GM23338 (cell line): Measurements from ENCODE around the gene NPM3.

Source experiments
- CREB1 ChIP-seq: fragments of 250-450 bp; sonication (Bioruptor Pico); IDR thresholded peaks from 2 replicates; pipeline ENCODE4 v1.5.0; 2020; ENCODE audit warnings: low read depth, mild to moderate bottlenecking, moderate library complexity
- EZH2 ChIP-seq: fragments of 200-600 bp; sonication (generic); IDR thresholded peaks from one replicate; pipeline ENCODE4 v1.8.0; 2017; ENCODE audit warnings: antibody characterized with exemption, mild to moderate bottlenecking, low read depth; ENCODE audit not compliant: unreplicated experiment
- JUNB ChIP-seq: IDR thresholded peaks from one replicate; pipeline ENCODE4 v1.6.1; 2016; ENCODE audit warnings: antibody characterized with exemption; ENCODE audit not compliant: unreplicated experiment
- POLR2AphosphoS5 ChIP-seq: IDR thresholded peaks from 2 replicates; pipeline ENCODE4 v1.6.1; 2016; ENCODE audit warnings: antibody characterized with exemption, low read depth
- TF ChIP-seq, protein P1 (sequence below), 2 experiments: fragments of 200-600 bp in 1 of 2; sonication (generic) in 1 of 2; conservative IDR thresholded peaks; 2 replicates each; pipeline versions ENCODE4 v1.5.1 to v1.6.1; 2016 to 2017; ENCODE audit warnings: antibody characterized with exemption in 2 of 2, low read depth in 2 of 2, mild to moderate bottlenecking in 2 of 2, moderate library complexity in 1 of 2
- TF ChIP-seq, protein P2 (sequence below): IDR thresholded peaks from 2 replicates; pipeline ENCODE4 v1.6.1; 2016; ENCODE audit warnings: antibody characterized with exemption
- TF ChIP-seq, protein P3 (sequence below): IDR thresholded peaks from one replicate; pipeline ENCODE4 v1.6.1; 2018; ENCODE audit warnings: antibody characterized with exemption; ENCODE audit not compliant: unreplicated experiment

DNA sequence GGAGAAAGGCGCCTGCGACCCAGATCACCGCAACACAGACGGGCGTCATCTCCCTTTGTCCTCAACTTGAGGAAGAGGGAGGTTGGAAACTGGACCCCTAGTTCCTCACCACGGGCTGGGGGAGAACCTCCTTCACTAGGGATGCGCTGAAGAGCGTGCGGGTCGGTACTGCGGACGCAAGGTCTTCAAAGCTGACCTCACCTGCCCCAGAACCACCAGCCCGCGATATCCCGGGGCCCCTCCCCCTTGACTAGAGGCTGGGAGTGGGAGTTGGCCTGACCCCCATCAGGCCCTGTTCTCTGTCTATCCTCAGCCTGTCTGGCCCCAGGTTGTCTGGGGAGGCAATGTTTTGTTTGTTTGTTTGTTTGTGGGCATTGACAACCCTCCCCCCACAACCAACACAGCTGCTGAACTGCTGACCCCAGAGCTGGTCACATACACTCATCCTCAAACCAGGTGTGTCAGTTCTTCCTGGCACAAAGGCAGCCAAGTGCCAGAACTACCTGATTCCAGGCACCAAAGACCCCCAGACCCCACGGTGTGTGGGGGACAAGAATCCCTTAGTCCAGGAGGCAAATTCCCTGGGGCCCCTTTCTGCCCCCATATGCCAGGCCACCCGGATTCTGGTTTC is 2.9 kb downstream of the NPM3 start:
- TF ChIP-seq EZH2: no peak
- TF ChIP-seq, protein P1, sequence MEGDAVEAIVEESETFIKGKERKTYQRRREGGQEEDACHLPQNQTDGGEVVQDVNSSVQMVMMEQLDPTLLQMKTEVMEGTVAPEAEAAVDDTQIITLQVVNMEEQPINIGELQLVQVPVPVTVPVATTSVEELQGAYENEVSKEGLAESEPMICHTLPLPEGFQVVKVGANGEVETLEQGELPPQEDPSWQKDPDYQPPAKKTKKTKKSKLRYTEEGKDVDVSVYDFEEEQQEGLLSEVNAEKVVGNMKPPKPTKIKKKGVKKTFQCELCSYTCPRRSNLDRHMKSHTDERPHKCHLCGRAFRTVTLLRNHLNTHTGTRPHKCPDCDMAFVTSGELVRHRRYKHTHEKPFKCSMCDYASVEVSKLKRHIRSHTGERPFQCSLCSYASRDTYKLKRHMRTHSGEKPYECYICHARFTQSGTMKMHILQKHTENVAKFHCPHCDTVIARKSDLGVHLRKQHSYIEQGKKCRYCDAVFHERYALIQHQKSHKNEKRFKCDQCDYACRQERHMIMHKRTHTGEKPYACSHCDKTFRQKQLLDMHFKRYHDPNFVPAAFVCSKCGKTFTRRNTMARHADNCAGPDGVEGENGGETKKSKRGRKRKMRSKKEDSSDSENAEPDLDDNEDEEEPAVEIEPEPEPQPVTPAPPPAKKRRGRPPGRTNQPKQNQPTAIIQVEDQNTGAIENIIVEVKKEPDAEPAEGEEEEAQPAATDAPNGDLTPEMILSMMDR (conservative IDR thresholded peaks at IDR 0.05; ENCODE audit: low read depth in 2 of 2): peak in 1 of 2 experiments; percentile 6; a peak in 1 of 4 replicates
- TF ChIP-seq, protein P2, sequence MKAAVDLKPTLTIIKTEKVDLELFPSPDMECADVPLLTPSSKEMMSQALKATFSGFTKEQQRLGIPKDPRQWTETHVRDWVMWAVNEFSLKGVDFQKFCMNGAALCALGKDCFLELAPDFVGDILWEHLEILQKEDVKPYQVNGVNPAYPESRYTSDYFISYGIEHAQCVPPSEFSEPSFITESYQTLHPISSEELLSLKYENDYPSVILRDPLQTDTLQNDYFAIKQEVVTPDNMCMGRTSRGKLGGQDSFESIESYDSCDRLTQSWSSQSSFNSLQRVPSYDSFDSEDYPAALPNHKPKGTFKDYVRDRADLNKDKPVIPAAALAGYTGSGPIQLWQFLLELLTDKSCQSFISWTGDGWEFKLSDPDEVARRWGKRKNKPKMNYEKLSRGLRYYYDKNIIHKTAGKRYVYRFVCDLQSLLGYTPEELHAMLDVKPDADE: no peak
- TF ChIP-seq POLR2AphosphoS5: no peak
- TF ChIP-seq, protein P3, sequence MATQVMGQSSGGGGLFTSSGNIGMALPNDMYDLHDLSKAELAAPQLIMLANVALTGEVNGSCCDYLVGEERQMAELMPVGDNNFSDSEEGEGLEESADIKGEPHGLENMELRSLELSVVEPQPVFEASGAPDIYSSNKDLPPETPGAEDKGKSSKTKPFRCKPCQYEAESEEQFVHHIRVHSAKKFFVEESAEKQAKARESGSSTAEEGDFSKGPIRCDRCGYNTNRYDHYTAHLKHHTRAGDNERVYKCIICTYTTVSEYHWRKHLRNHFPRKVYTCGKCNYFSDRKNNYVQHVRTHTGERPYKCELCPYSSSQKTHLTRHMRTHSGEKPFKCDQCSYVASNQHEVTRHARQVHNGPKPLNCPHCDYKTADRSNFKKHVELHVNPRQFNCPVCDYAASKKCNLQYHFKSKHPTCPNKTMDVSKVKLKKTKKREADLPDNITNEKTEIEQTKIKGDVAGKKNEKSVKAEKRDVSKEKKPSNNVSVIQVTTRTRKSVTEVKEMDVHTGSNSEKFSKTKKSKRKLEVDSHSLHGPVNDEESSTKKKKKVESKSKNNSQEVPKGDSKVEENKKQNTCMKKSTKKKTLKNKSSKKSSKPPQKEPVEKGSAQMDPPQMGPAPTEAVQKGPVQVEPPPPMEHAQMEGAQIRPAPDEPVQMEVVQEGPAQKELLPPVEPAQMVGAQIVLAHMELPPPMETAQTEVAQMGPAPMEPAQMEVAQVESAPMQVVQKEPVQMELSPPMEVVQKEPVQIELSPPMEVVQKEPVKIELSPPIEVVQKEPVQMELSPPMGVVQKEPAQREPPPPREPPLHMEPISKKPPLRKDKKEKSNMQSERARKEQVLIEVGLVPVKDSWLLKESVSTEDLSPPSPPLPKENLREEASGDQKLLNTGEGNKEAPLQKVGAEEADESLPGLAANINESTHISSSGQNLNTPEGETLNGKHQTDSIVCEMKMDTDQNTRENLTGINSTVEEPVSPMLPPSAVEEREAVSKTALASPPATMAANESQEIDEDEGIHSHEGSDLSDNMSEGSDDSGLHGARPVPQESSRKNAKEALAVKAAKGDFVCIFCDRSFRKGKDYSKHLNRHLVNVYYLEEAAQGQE: no peak
- TF ChIP-seq JUNB: no peak
- no peak for TF ChIP-seq CREB1 (CRISPR knock-in tag)
